Spleen (tissue), 11 donors: Measurements from ENCODE around the gene STAT4. TPM values are rescaled to one million over a fixed set of nuclear protein-coding genes. Genes with fewer than 3 reads are reported as not detected.
A peak's percentile ranks its signal among the peaks of the same experiment; 100 is the strongest.

Experiments used
- DNase-seq: peaks from one replicate; pipeline ENCODE4 v3.0.0-alpha.2; 2020
- H3K27ac ChIP-seq, 8 donors: fragments of 200-600 bp; sonication (generic) in 7 of 8; 1 replicate in 4 of 8; 2 replicates in 4 of 8; pipeline versions ENCODE4 v1.5.0 to v1.8.0; 2016 to 2021; ENCODE audit warnings: inconsistent platforms in 4 of 8, mild to moderate bottlenecking in 4 of 8, moderate library complexity in 1 of 8
- H3K27me3 ChIP-seq, 7 donors: fragments of 200-600 bp; sonication (generic) in 6 of 7; replicated peaks in 1 of 7; 1 replicate in 4 of 7; 2 replicates in 3 of 7; pipeline versions ENCODE4 v1.5.0 to v1.8.0; 2016 to 2021; ENCODE audit warnings: inconsistent platforms in 3 of 7, mild to moderate bottlenecking in 1 of 7
- H3K36me3 ChIP-seq, 6 donors: fragments of 200-600 bp; sonication (generic) in 5 of 6; 1 replicate in 4 of 6; 2 replicates in 2 of 6; pipeline versions ENCODE4 v1.5.0 to v1.8.0; 2016 to 2021; ENCODE audit warnings: inconsistent platforms in 2 of 6
- H3K4me1 ChIP-seq, 6 donors: fragments of 200-600 bp; sonication (generic) in 5 of 6; 1 replicate in 3 of 6; 2 replicates in 3 of 6; pipeline versions ENCODE4 v1.5.0 to v1.8.0; 2016 to 2021; ENCODE audit warnings: inconsistent platforms in 3 of 6
- H3K4me3 ChIP-seq, 8 donors: fragments of 200-600 bp; sonication (generic) in 7 of 8; 1 replicate in 4 of 8; 2 replicates in 4 of 8; pipeline versions ENCODE4 v1.5.0 to v1.8.0; 2016 to 2021; ENCODE audit warnings: inconsistent platforms in 4 of 8, mild to moderate bottlenecking in 4 of 8, moderate library complexity in 2 of 8
- H3K9me3 ChIP-seq, 8 donors: fragments of 200-600 bp; sonication (generic) in 7 of 8; 1 replicate in 4 of 8; 2 replicates in 4 of 8; pipeline versions ENCODE4 v1.5.0 to v1.8.0; 2016 to 2021; ENCODE audit warnings: inconsistent platforms in 4 of 8
- CTCF ChIP-seq, 11 experiments: fragments of 200-600 bp in 7 of 11; fragments of 450-650 bp in 4 of 11; sonication (generic) in 4 of 11; IDR thresholded peaks in 8 of 11; conservative IDR thresholded peaks in 3 of 11; 1 replicate in 7 of 11; 2 replicates in 4 of 11; pipeline versions ENCODE4 v1.4.0 to v1.8.0; 2016 to 2021; ENCODE audit warnings: antibody characterized with exemption in 11 of 11, inconsistent platforms in 4 of 11, mild to moderate bottlenecking in 1 of 11
- POLR2A ChIP-seq, 3 donors: fragments of 450-650 bp; IDR thresholded peaks; one replicate each; pipeline ENCODE4 v1.5.1; 2017; ENCODE audit warnings: antibody characterized with exemption in 3 of 3, mild to moderate bottlenecking in 1 of 3
- POLR2AphosphoS5 ChIP-seq, 3 donors: sonication (generic); formaldehyde crosslinking; IDR thresholded peaks; one replicate each; pipeline ENCODE4 v1.5.1; 2017; ENCODE audit warnings: antibody characterized with exemption in 3 of 3
- WGBS, 5 donors: extraction: QIAGEN DNeasy Blood & Tissue Kit in 3 of 5; methylation state at CpG; one replicate each; pipeline versions ENCODE4 v1.1.5 to v1.1.7; 2013 to 2018; 5-methylcytosine and 5-hydroxymethylcytosine counted together
- intact Hi-C: fragments of 100-400 bp; cut with DNase I; formaldehyde crosslinking; loops from one replicate; pipeline ENCODE4 v1.15.0; 2023; ENCODE audit warnings: low total_unique reads
- polyA plus RNA-seq, 3 donors: library from polyadenylated mRNA; stranded (reverse); fragments of 200-250 nt; gene quantifications; one replicate each; pipeline ENCODE4 v1.2.1, GENCODE V29; 2013
- total RNA-seq, 7 donors: library from RNA; depleted of rRNA in 3 of 7; stranded (reverse); fragments of >200 nt in 3 of 7; fragmentation: NEBNext Ultra II Directional in 4 of 7; extraction: Animal tissue kit (Norgen Biotek cat#: 25700) in 4 of 7; gene quantifications; one replicate each; pipeline versions ENCODE4 v1.1.0 to v1.2.1, GENCODE V29; 2016 to 2021
- donor health status: healthy with polysubstance abuse.
- donor health status: DM: no; HTN: no; CAD: no; lungs with moderate emphysema.
- donor health status: DM: no; HTN: no; CAD: no.
- donor health status: Bipolar disorder and iron deficiency.
- donor health status: healthy.
- donor health status: DM: no; HTN: no; CAD: no.
- donor health status: DM: yes; HTN: yes; CAD: no.

The STAT4 gene
- total and polyA plus RNA-seq, 10 donors: 4.0 to 36.7 (median 25.6) TPM

- Histone ChIP-seq H3K4me3 (no peak overlapping the region), H3K4me1 (peaks cover 0 to 12% (median 0%) of the 10 kb centered on the region in 6 donors), H3K27ac (no peak overlapping the region), H3K27me3 (no peaks in the 10 kb centered on the region), H3K36me3 (no peaks in the 10 kb centered on the region), H3K9me3 (no peaks in the 10 kb centered on the region)
- TF ChIP-seq POLR2AphosphoS5 (IDR thresholded peaks at IDR 0.05): no peak
- TF ChIP-seq CTCF (IDR thresholded peaks at IDR 0.05 in 8 of 11, conservative IDR thresholded peaks at IDR 0.05 in 3 of 11): no peak
- no peak for TF ChIP-seq POLR2A (IDR thresholded peaks at IDR 0.05)
- WGBS, 5 donors: 88 to 100% (median 97%) methylated on average over 1 of the region's 1 CpG
- intact Hi-C loops: no loop called here
- no peak for DNase-seq
Observed at GRCh38 chr2:191158747-191159146, 8.0 kb upstream of the STAT4 start.

GRCh38 chr2:191158193-191158592 is 7.4 kb upstream of the STAT4 start:
- WGBS, 5 donors: 28 to 65% (median 51%) methylated on average over 2 of the region's 2 CpGs
- TF ChIP-seq POLR2A (IDR thresholded peaks at IDR 0.05): no peak
- no peak for TF ChIP-seq CTCF (IDR thresholded peaks at IDR 0.05 in 8 of 11, conservative IDR thresholded peaks at IDR 0.05 in 3 of 11)
- TF ChIP-seq POLR2AphosphoS5 (IDR thresholded peaks at IDR 0.05): no peak
- Histone ChIP-seq H3K36me3 (no peaks in the 10 kb centered on the region), H3K4me3 (no peak overlapping the region), H3K4me1 (peaks cover 0 to 17% (median 0%) of the 10 kb centered on the region in 6 donors), H3K27ac (no peak overlapping the region), H3K9me3 (no peaks in the 10 kb centered on the region), H3K27me3 (no peaks in the 10 kb centered on the region)
- intact Hi-C loops: no loop called here
- DNase-seq: no peak

GRCh38 chr2:191155608-191156071 is 4.8 kb upstream of the STAT4 start:
- Histone ChIP-seq H3K27ac (no peak overlapping the region), H3K4me1 (peaks cover 0 to 43% (median 20%) of the 10 kb centered on the region in 6 donors), H3K4me3 (no peak overlapping the region), H3K27me3 (no peaks in the 10 kb centered on the region), H3K9me3 (no peaks in the 10 kb centered on the region), H3K36me3 (no peaks in the 10 kb centered on the region)
- intact Hi-C loops: no loop called here
- no peak for TF ChIP-seq POLR2AphosphoS5 (IDR thresholded peaks at IDR 0.05)
- TF ChIP-seq CTCF (IDR thresholded peaks at IDR 0.05 in 8 of 11, conservative IDR thresholded peaks at IDR 0.05 in 3 of 11): peak; percentile 26 to 73 (median 54)
- no peak for DNase-seq
- 24 to 43% (median 32%) methylated on average over 1 of the region's 1 CpG for WGBS, 5 donors

GRCh38 chr2:191153716-191154115 is 2.9 kb upstream of the STAT4 start:
- intact Hi-C loops: loop anchor here (5.0 kb wide), 1 partner anchor 101 kb away; no protein-coding TSS in a partner anchor
- H3K27me3 ChIP-seq: no peaks in the 10 kb centered on the region
- TF ChIP-seq POLR2AphosphoS5 (IDR thresholded peaks at IDR 0.05): no peak
- TF ChIP-seq CTCF (IDR thresholded peaks at IDR 0.05 in 8 of 11, conservative IDR thresholded peaks at IDR 0.05 in 3 of 11): no peak
- no peak for TF ChIP-seq POLR2A (IDR thresholded peaks at IDR 0.05)
- H3K36me3 ChIP-seq: no peaks in the 10 kb centered on the region
- no peaks in the 10 kb centered on the region for H3K9me3 ChIP-seq
- DNase-seq: no peak
- H3K4me3 ChIP-seq: no peak overlapping the region
- H3K27ac ChIP-seq: no peak overlapping the region
- 80 to 90% (median 85%) methylated on average over 2 of the region's 2 CpGs for WGBS, 5 donors
- peaks cover 6 to 62% (median 25%) of the 10 kb centered on the region in 6 donors for H3K4me1 ChIP-seq
